HepG2 (cell line): Measurements from ENCODE around the gene PRPSAP2. TPM values are rescaled to one million over a fixed set of nuclear protein-coding genes. Genes with fewer than 3 reads are reported as not detected.

Experiments
- CREM ChIP-seq, 2 experiments: sonication (generic) in 1 of 2; formaldehyde crosslinking in 1 of 2; IDR thresholded peaks; 2 replicates each; pipeline versions ENCODE4 v1.4.0 to v1.6.1; 2016 to 2020; ENCODE audit warnings: antibody characterized with exemption in 1 of 2, mild to moderate bottlenecking in 1 of 2, missing genetic modification reagents in 1 of 2
- EZH2 ChIP-seq: conservative IDR thresholded peaks from 2 replicates; pipeline ENCODE4 v1.6.1; 2012; ENCODE audit warnings: mild to moderate bottlenecking, low read depth, low read length, moderate library complexity
- HIVEP1 ChIP-seq: sonication (generic); formaldehyde crosslinking; IDR thresholded peaks from 2 replicates; pipeline ENCODE4 v1.4.0; 2020; ENCODE audit warnings: mild to moderate bottlenecking, missing genetic modification reagents
- HNF4G ChIP-seq, 2 experiments: sonication (generic) in 1 of 2; formaldehyde crosslinking in 1 of 2; IDR thresholded peaks; 2 replicates each; pipeline versions ENCODE4 v1.4.0 to v1.6.1; 2011 to 2020; ENCODE audit warnings: borderline replicate concordance in 2 of 2, low read depth in 2 of 2, mild to moderate bottlenecking in 2 of 2, low read length in 1 of 2, missing genetic modification reagents in 1 of 2, moderate library complexity in 1 of 2
- MZF1 ChIP-seq: sonication (generic); formaldehyde crosslinking; IDR thresholded peaks from 2 replicates; pipeline ENCODE4 v1.8.1; 2023; ENCODE audit warnings: mild to moderate bottlenecking, missing genetic modification reagents, borderline replicate concordance
- NFE2 ChIP-seq: sonication (generic); formaldehyde crosslinking; IDR thresholded peaks from 2 replicates; pipeline ENCODE4 v1.4.0; 2020; ENCODE audit warnings: missing genetic modification reagents
- SP2 ChIP-seq: sonication (generic); formaldehyde crosslinking; IDR thresholded peaks from 2 replicates; pipeline ENCODE4 v1.5.1; 2020; ENCODE audit warnings: mild to moderate bottlenecking, missing genetic modification reagents
- TOPORS ChIP-seq: sonication (generic); formaldehyde crosslinking; IDR thresholded peaks from 2 replicates; pipeline ENCODE4 v1.8.0; 2023; ENCODE audit warnings: mild to moderate bottlenecking, missing genetic modification reagents
- ZC3H13 ChIP-seq: sonication (generic); formaldehyde crosslinking; IDR thresholded peaks from 2 replicates; pipeline ENCODE4 v1.8.1; 2023; ENCODE audit warnings: mild to moderate bottlenecking, missing genetic modification reagents, moderate library complexity
- ZNF816 ChIP-seq: sonication (generic); formaldehyde crosslinking; IDR thresholded peaks from 2 replicates; pipeline ENCODE4 v1.8.0; 2022; ENCODE audit warnings: missing genetic modification reagents, mild to moderate bottlenecking, borderline replicate concordance
- polyA plus RNA-seq, 8 experiments: library from polyadenylated mRNA; depleted of rRNA in 3 of 8; stranded (reverse) in 7 of 8; unstranded in 1 of 8; fragments of >200 nt; fragmentation: Illumina TruSeq in 4 of 8; extraction: Trizol in 4 of 8; gene quantifications; 2 replicates each; pipeline versions ENCODE4 v1.2.1 to v1.2.3, GENCODE V29; 2011 to 2016; ENCODE audit warnings: low read depth in 4 of 8, missing spikeins in 1 of 8, mixed read lengths in 1 of 8; ENCODE audit not compliant: insufficient read depth in 1 of 8
- total RNA-seq, 5 experiments: library from RNA; depleted of rRNA; stranded (reverse); fragments of >200 nt; fragmentation: Illumina TruSeq; extraction: Trizol; gene quantifications; 2 replicates each; pipeline ENCODE4 v1.2.3, GENCODE V29; 2016; ENCODE audit warnings: low read depth in 1 of 5
- TF ChIP-seq, protein P1 (sequence below): sonication (generic); formaldehyde crosslinking; IDR thresholded peaks from 2 replicates; pipeline ENCODE4 v1.4.0; 2020; ENCODE audit warnings: missing genetic modification reagents, borderline replicate concordance
- TF ChIP-seq, protein P2 (sequence below): IDR thresholded peaks from 2 replicates; pipeline ENCODE4 v1.6.1; 2016; ENCODE audit warnings: missing biosample characterization, missing genetic modification reagents, low read depth
- TF ChIP-seq, protein P3 (sequence below): sonication (generic); formaldehyde crosslinking; IDR thresholded peaks from 2 replicates; pipeline ENCODE4 v1.5.0; 2020; ENCODE audit warnings: mild to moderate bottlenecking, missing genetic modification reagents, borderline replicate concordance
- TF ChIP-seq, protein P4 (sequence below): sonication (generic); formaldehyde crosslinking; IDR thresholded peaks from 2 replicates; pipeline ENCODE4 v1.8.0; 2022; ENCODE audit warnings: mild to moderate bottlenecking, missing genetic modification reagents, moderate library complexity
- TF ChIP-seq, protein P5 (sequence below): sonication (generic); formaldehyde crosslinking; IDR thresholded peaks from 2 replicates; pipeline ENCODE4 v1.9.0; 2021; ENCODE audit warnings: missing genetic modification reagents, mild to moderate bottlenecking, borderline replicate concordance

Gene PRPSAP2
- total and polyA plus RNA-seq, 2 of the 13 experiments (the other 11 are each of a cell fraction or from before 2014, with no cell fraction given), result 34.0 to 58.9 TPM

DNA sequence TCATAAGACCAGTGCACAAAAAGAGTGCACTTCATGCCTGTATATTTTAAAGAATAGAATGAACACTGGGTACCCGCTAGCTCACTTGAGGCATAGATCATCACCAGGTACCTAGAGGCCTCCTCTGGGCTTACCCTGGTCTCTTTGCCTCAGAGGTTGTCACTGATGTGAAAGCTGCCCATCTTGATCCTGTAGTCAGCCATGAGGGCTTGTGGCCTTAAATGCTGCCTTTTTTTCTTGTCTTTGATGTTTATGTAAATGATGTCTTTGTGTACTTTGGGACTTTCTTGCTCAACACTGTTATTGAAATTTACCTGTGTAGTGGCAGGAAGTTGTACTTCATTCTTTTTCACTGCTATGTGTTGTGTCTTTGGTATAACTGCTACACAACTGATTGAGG is 67.3 kb downstream of the PRPSAP2 start (continued):
- TF ChIP-seq, protein P1, sequence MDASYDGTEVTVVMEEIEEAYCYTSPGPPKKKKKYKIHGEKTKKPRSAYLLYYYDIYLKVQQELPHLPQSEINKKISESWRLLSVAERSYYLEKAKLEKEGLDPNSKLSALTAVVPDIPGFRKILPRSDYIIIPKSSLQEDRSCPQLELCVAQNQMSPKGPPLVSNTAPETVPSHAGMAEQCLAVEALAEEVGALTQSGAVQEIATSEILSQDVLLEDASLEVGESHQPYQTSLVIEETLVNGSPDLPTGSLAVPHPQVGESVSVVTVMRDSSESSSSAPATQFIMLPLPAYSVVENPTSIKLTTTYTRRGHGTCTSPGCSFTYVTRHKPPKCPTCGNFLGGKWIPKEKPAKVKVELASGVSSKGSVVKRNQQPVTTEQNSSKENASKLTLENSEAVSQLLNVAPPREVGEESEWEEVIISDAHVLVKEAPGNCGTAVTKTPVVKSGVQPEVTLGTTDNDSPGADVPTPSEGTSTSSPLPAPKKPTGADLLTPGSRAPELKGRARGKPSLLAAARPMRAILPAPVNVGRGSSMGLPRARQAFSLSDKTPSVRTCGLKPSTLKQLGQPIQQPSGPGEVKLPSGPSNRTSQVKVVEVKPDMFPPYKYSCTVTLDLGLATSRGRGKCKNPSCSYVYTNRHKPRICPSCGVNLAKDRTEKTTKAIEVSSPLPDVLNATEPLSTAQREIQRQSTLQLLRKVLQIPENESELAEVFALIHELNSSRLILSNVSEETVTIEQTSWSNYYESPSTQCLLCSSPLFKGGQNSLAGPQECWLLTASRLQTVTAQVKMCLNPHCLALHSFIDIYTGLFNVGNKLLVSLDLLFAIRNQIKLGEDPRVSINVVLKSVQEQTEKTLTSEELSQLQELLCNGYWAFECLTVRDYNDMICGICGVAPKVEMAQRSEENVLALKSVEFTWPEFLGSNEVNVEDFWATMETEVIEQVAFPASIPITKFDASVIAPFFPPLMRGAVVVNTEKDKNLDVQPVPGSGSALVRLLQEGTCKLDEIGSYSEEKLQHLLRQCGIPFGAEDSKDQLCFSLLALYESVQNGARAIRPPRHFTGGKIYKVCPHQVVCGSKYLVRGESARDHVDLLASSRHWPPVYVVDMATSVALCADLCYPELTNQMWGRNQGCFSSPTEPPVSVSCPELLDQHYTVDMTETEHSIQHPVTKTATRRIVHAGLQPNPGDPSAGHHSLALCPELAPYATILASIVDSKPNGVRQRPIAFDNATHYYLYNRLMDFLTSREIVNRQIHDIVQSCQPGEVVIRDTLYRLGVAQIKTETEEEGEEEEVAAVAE (CRISPR knock-in tag), result no peak
- TF ChIP-seq MZF1 (no peak), CREM (IDR thresholded peaks at IDR 0.05) (peak; percentile 29; the same call in 1 of the 2 replicates), CREM (CRISPR knock-in tag; IDR thresholded peaks at IDR 0.05) (no peak), TOPORS (CRISPR knock-in tag) (no peak), HIVEP1 (no peak), ZC3H13 (no peak), EZH2 (no peak), HNF4G (IDR thresholded peaks at IDR 0.05; ENCODE audit: borderline replicate concordance, low read depth, low read length) (no peak), HNF4G (CRISPR knock-in tag; IDR thresholded peaks at IDR 0.05; ENCODE audit: borderline replicate concordance, low read depth) (no peak), SP2 (CRISPR knock-in tag) (no peak), ZNF816 (CRISPR knock-in tag) (no peak), NFE2 (no peak)
- TF ChIP-seq, protein P2, sequence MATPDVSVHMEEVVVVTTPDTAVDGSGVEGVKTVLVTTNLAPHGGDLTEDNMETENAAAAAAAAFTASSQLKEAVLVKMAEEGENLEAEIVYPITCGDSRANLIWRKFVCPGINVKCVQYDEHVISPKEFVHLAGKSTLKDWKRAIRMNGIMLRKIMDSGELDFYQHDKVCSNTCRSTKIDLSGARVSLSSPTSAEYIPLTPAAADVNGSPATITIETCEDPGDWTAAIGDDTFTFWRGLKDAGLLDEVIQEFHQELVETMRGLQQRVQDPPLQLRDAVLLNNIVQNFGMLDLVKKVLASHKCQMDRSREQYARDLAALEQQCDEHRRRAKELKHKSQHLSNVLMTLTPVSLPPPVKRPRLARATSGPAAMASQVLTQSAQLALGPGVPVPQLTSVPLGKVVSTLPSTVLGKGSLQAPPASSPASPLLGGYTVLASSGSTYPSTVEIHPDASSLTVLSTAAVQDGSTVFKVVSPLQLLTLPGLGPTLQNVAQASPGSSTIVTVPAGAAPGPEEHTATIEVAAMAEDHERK (CRISPR knock-in tag), result no peak
- TF ChIP-seq, protein P3, sequence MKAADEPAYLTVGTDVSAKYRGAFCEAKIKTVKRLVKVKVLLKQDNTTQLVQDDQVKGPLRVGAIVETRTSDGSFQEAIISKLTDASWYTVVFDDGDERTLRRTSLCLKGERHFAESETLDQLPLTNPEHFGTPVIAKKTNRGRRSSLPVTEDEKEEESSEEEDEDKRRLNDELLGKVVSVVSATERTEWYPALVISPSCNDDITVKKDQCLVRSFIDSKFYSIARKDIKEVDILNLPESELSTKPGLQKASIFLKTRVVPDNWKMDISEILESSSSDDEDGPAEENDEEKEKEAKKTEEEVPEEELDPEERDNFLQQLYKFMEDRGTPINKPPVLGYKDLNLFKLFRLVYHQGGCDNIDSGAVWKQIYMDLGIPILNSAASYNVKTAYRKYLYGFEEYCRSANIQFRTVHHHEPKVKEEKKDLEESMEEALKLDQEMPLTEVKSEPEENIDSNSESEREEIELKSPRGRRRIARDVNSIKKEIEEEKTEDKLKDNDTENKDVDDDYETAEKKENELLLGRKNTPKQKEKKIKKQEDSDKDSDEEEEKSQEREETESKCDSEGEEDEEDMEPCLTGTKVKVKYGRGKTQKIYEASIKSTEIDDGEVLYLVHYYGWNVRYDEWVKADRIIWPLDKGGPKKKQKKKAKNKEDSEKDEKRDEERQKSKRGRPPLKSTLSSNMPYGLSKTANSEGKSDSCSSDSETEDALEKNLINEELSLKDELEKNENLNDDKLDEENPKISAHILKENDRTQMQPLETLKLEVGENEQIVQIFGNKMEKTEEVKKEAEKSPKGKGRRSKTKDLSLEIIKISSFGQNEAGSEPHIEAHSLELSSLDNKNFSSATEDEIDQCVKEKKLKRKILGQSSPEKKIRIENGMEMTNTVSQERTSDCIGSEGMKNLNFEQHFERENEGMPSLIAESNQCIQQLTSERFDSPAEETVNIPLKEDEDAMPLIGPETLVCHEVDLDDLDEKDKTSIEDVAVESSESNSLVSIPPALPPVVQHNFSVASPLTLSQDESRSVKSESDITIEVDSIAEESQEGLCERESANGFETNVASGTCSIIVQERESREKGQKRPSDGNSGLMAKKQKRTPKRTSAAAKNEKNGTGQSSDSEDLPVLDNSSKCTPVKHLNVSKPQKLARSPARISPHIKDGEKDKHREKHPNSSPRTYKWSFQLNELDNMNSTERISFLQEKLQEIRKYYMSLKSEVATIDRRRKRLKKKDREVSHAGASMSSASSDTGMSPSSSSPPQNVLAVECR (CRISPR knock-in tag), result no peak
- TF ChIP-seq, protein P4, sequence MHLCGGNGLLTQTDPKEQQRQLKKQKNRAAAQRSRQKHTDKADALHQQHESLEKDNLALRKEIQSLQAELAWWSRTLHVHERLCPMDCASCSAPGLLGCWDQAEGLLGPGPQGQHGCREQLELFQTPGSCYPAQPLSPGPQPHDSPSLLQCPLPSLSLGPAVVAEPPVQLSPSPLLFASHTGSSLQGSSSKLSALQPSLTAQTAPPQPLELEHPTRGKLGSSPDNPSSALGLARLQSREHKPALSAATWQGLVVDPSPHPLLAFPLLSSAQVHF (CRISPR knock-in tag), result no peak
- TF ChIP-seq, protein P5, sequence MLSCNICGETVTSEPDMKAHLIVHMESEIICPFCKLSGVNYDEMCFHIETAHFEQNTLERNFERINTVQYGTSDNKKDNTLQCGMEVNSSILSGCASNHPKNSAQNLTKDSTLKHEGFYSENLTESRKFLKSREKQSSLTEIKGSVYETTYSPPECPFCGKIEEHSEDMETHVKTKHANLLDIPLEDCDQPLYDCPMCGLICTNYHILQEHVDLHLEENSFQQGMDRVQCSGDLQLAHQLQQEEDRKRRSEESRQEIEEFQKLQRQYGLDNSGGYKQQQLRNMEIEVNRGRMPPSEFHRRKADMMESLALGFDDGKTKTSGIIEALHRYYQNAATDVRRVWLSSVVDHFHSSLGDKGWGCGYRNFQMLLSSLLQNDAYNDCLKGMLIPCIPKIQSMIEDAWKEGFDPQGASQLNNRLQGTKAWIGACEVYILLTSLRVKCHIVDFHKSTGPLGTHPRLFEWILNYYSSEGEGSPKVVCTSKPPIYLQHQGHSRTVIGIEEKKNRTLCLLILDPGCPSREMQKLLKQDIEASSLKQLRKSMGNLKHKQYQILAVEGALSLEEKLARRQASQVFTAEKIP, result no peak
